GM23338 (cell line): Measurements from ENCODE around the gene EPG5. TPM values are rescaled to one million over a fixed set of nuclear protein-coding genes. Genes with fewer than 3 reads are reported as not detected.

Source experiments
- ATAC-seq: fragments of 200-7000 bp; cut with Tn5 transposase; 3 replicates; pipeline ENCODE4 v1.9.1; 2020
- DNase-seq: peaks from one replicate; pipeline ENCODE4 v3.0.0-alpha.2; 2015; ENCODE audit warnings: low spot score
- H2AFZ ChIP-seq: fragments of 200-600 bp; sonication (generic); 2 replicates; pipeline ENCODE4 v1.8.0; 2016; ENCODE audit warnings: antibody characterized with exemption, mild to moderate bottlenecking, moderate library complexity
- H3F3A ChIP-seq: fragments of 200-600 bp; sonication (generic); replicated peaks from 2 replicates; pipeline ENCODE4 v1.8.0; 2017; ENCODE audit warnings: antibody characterized with exemption, mixed run types, low read depth
- H3K27ac ChIP-seq: fragments of 200-600 bp; sonication (generic); 2 replicates; pipeline ENCODE4 v1.6.1; 2016; ENCODE audit warnings: low read depth
- H3K27me3 ChIP-seq: fragments of 200-600 bp; sonication (generic); 2 replicates; pipeline ENCODE4 v1.8.0; 2016; ENCODE audit warnings: mild to moderate bottlenecking, mixed run types, moderate library complexity; ENCODE audit not compliant: insufficient read depth
- H3K36me3 ChIP-seq: fragments of 200-600 bp; sonication (generic); 2 replicates; pipeline ENCODE4 v1.8.0; 2016; ENCODE audit warnings: mild to moderate bottlenecking; ENCODE audit not compliant: insufficient read depth
- H3K4me1 ChIP-seq: fragments of 200-600 bp; sonication (generic); 2 replicates; pipeline ENCODE4 v1.8.0; 2016; ENCODE audit warnings: mild to moderate bottlenecking, moderate library complexity; ENCODE audit not compliant: insufficient read depth
- H3K4me2 ChIP-seq: fragments of 200-600 bp; sonication (generic); 2 replicates; pipeline ENCODE4 v1.7.1; 2017; ENCODE audit warnings: mixed run types
- H3K4me3 ChIP-seq: fragments of 200-600 bp; sonication (generic); 2 replicates; pipeline ENCODE4 v1.6.1; 2016; ENCODE audit warnings: mixed run types
- H3K79me2 ChIP-seq: fragments of 200-600 bp; sonication (generic); replicated peaks from 2 replicates; pipeline ENCODE4 v1.8.0; 2017; ENCODE audit warnings: mild to moderate bottlenecking; ENCODE audit not compliant: insufficient read depth
- H3K9me2 ChIP-seq: fragments of 200-600 bp; sonication (generic); 2 replicates; pipeline ENCODE4 v1.8.0; 2017; ENCODE audit not compliant: insufficient read depth
- H4K20me1 ChIP-seq: fragments of 200-600 bp; sonication (generic); replicated peaks from 2 replicates; pipeline ENCODE4 v1.8.0; 2017; ENCODE audit warnings: mild to moderate bottlenecking; ENCODE audit not compliant: insufficient read depth
- H3K27ac Mint-ChIP-seq: 2 replicates; pipeline ENCODE4 v1.8.0; 2020; ENCODE audit warnings: inconsistent platforms, mild to moderate bottlenecking, moderate library complexity, mixed read lengths
- H3K27me3 Mint-ChIP-seq: 3 replicates; pipeline ENCODE4 v1.8.0; 2022; ENCODE audit warnings: low read depth, mild to moderate bottlenecking, moderate library complexity, mixed read lengths, inconsistent platforms; ENCODE audit not compliant: insufficient read depth, poor library complexity
- H3K36me3 Mint-ChIP-seq: 3 replicates; pipeline ENCODE4 v1.8.0; 2021; ENCODE audit warnings: low read depth, mild to moderate bottlenecking, inconsistent platforms, moderate library complexity, mixed read lengths
- H3K4me1 Mint-ChIP-seq: 3 replicates; pipeline ENCODE4 v1.8.0; 2020; ENCODE audit warnings: mild to moderate bottlenecking, inconsistent platforms, mixed read lengths
- H3K4me3 Mint-ChIP-seq: 3 replicates; pipeline ENCODE4 v1.8.0; 2021; ENCODE audit warnings: moderate library complexity, mild to moderate bottlenecking, inconsistent platforms, mixed read lengths
- H3K9me3 Mint-ChIP-seq: 3 replicates; pipeline ENCODE4 v1.8.0; 2020; ENCODE audit warnings: moderate library complexity, mild to moderate bottlenecking, inconsistent platforms, mixed read lengths
- CREB1 ChIP-seq: fragments of 250-450 bp; sonication (Bioruptor Pico); IDR thresholded peaks from 2 replicates; pipeline ENCODE4 v1.5.0; 2020; ENCODE audit warnings: low read depth, mild to moderate bottlenecking, moderate library complexity
- CTCF ChIP-seq, 2 experiments: fragments of 200-600 bp in 1 of 2; sonication (generic) in 1 of 2; conservative IDR thresholded peaks; 2 replicates each; pipeline versions ENCODE4 v1.5.1 to v1.6.1; 2016 to 2017; ENCODE audit warnings: antibody characterized with exemption in 2 of 2, low read depth in 2 of 2, mild to moderate bottlenecking in 2 of 2, moderate library complexity in 1 of 2
- ETS1 ChIP-seq: IDR thresholded peaks from 2 replicates; pipeline ENCODE4 v1.6.1; 2016; ENCODE audit warnings: antibody characterized with exemption
- EZH2 ChIP-seq: fragments of 200-600 bp; sonication (generic); IDR thresholded peaks from one replicate; pipeline ENCODE4 v1.8.0; 2017; ENCODE audit warnings: antibody characterized with exemption, mild to moderate bottlenecking, low read depth; ENCODE audit not compliant: unreplicated experiment
- EZH2phosphoT487 ChIP-seq: fragments of 200-600 bp; sonication (generic); IDR thresholded peaks from one replicate; pipeline ENCODE4 v1.8.1; 2018; ENCODE audit warnings: antibody characterized with exemption; ENCODE audit not compliant: unreplicated experiment
- JUNB ChIP-seq: IDR thresholded peaks from one replicate; pipeline ENCODE4 v1.6.1; 2016; ENCODE audit warnings: antibody characterized with exemption; ENCODE audit not compliant: unreplicated experiment
- NANOG ChIP-seq: IDR thresholded peaks from 2 replicates; pipeline ENCODE4 v1.6.1; 2016; ENCODE audit warnings: antibody characterized with exemption, borderline replicate concordance
- POLR2AphosphoS5 ChIP-seq: IDR thresholded peaks from 2 replicates; pipeline ENCODE4 v1.6.1; 2016; ENCODE audit warnings: antibody characterized with exemption, low read depth
- REST ChIP-seq: IDR thresholded peaks from one replicate; pipeline ENCODE4 v1.6.1; 2018; ENCODE audit warnings: antibody characterized with exemption; ENCODE audit not compliant: unreplicated experiment
- STAT1 ChIP-seq: IDR thresholded peaks from one replicate; pipeline ENCODE4 v1.6.1; 2016; ENCODE audit warnings: antibody characterized with exemption; ENCODE audit not compliant: unreplicated experiment
- ZNF114 ChIP-seq: fragments of 250-450 bp; sonication (Bioruptor Pico); IDR thresholded peaks from 2 replicates; pipeline ENCODE4 v1.5.0; 2020; ENCODE audit warnings: mild to moderate bottlenecking, moderate library complexity
- ZNF331 ChIP-seq: fragments of 250-450 bp; sonication (Bioruptor Pico); IDR thresholded peaks from 2 replicates; pipeline ENCODE4 v1.5.0; 2020; ENCODE audit warnings: low read depth, mild to moderate bottlenecking, moderate library complexity
- ZNF462 ChIP-seq: fragments of 250-450 bp; sonication (Bioruptor Pico); IDR thresholded peaks from 2 replicates; pipeline ENCODE4 v1.5.0; 2020; ENCODE audit warnings: mild to moderate bottlenecking, moderate library complexity
- polyA plus RNA-seq: library from polyadenylated mRNA; unstranded; fragments of >200 nt; fragmentation: Nextera tagmentation; extraction: Ambion mirVana; gene quantifications from 2 replicates; pipeline ENCODE4 v1.2.1, GENCODE V29; 2016
- total RNA-seq: library from RNA; depleted of rRNA; stranded (reverse); fragments of >200 nt; shearing (Covaris generic); gene quantifications from 2 replicates; pipeline ENCODE4 v1.2.3, GENCODE V29; 2014

The EPG5 gene
- total and polyA plus RNA-seq, 2 experiments from 2014 or later: 4.1 to 29.2 TPM

GRCh38 chr18:45945669-45946068, 21.5 kb downstream of the EPG5 start:
- no peak overlapping the region for H3K27ac ChIP-seq
- H3K4me1 Mint-ChIP-seq: no peaks in the 10 kb centered on the region
- TF ChIP-seq EZH2phosphoT487: no peak
- TF ChIP-seq EZH2: no peak
- no peak for TF ChIP-seq POLR2AphosphoS5
- no peak for TF ChIP-seq REST
- TF ChIP-seq NANOG: no peak
- no peak for TF ChIP-seq CREB1
- TF ChIP-seq ZNF114 (CRISPR knock-in tag): no peak
- TF ChIP-seq ZNF462: no peak
- no peak for TF ChIP-seq CTCF (conservative IDR thresholded peaks at IDR 0.05; ENCODE audit: low read depth in 2 of 2)
- TF ChIP-seq ZNF331: no peak
- TF ChIP-seq JUNB: no peak
- no peak for TF ChIP-seq STAT1
- TF ChIP-seq ETS1: no peak
- peaks cover 22% of the 10 kb centered on the region for H3K36me3 ChIP-seq
- peaks cover 36% of the 10 kb centered on the region for H3K36me3 Mint-ChIP-seq
- DNase-seq (no peak), ATAC-seq (no peak)
- no peaks in the 10 kb centered on the region for H3K9me3 Mint-ChIP-seq
- no peaks in the 10 kb centered on the region for H3K27me3 ChIP-seq
- no peak overlapping the region for H3K4me2 ChIP-seq
- H3K4me1 ChIP-seq: no peaks in the 10 kb centered on the region
- no peaks in the 10 kb centered on the region for H4K20me1 ChIP-seq
- no peak overlapping the region for H3K4me3 Mint-ChIP-seq
- H3F3A ChIP-seq: no peaks in the 10 kb centered on the region
- no peak overlapping the region for H3K4me3 ChIP-seq
- H2AFZ ChIP-seq: no peak overlapping the region
- H3K79me2 ChIP-seq: no peaks in the 10 kb centered on the region
- peaks cover 1% of the 10 kb centered on the region for H3K27me3 Mint-ChIP-seq
- no peaks in the 10 kb centered on the region for H3K9me2 ChIP-seq
- H3K27ac Mint-ChIP-seq: no peak overlapping the region
